SK-N-MC (cell line): ENCODE measurements around the gene KLHL29.

Source experiments
- DNase-seq: peaks from one replicate; pipeline ENCODE4 v3.0.0-alpha.2; 2011; ENCODE audit warnings: low read depth, low spot score
- H3K27ac ChIP-seq: fragments of 200-600 bp; sonication (generic); 2 replicates; pipeline ENCODE4 v1.5.1; 2016; ENCODE audit warnings: mixed run types
- H3K36me3 ChIP-seq: fragments of 200-600 bp; sonication (generic); 2 replicates; pipeline ENCODE4 v1.6.1; 2017; ENCODE audit warnings: antibody characterized with exemption, low read length, mixed read lengths; ENCODE audit not compliant: insufficient read depth
- H3K4me3 ChIP-seq: fragments of 200-600 bp; sonication (generic); 2 replicates; pipeline ENCODE4 v1.5.1; 2016
- H3K9ac ChIP-seq: fragments of 200-600 bp; sonication (generic); 2 replicates; pipeline ENCODE4 v1.8.0; 2017; ENCODE audit warnings: mixed run types, mixed read lengths; ENCODE audit not compliant: insufficient read length
- H3K9me3 ChIP-seq: fragments of 200-600 bp; sonication (generic); 2 replicates; pipeline ENCODE4 v1.6.1; 2017; ENCODE audit warnings: low read depth, mild to moderate bottlenecking, antibody characterized with exemption, low read length, moderate library complexity, mixed read lengths
- EZH2 ChIP-seq: fragments of 200-600 bp; sonication (generic); IDR thresholded peaks from one replicate; pipeline ENCODE4 v1.6.1; 2017; ENCODE audit warnings: antibody characterized with exemption
- FOXP2 ChIP-seq: optimal IDR thresholded peaks from 2 replicates; pipeline ENCODE3; 2011; ENCODE audit warnings: mild to moderate bottlenecking, moderate library complexity; ENCODE audit not compliant: insufficient read depth; ENCODE audit errors: extremely low read length, control extremely low read depth
- POLR2AphosphoS5 ChIP-seq: IDR thresholded peaks from 2 replicates; pipeline ENCODE4 v1.6.1; 2012; ENCODE audit warnings: mild to moderate bottlenecking, low read depth, low read length, borderline replicate concordance

The KLHL29 gene

GRCh38 chr2:23689891-23690290 lies 304.9 kb downstream of the KLHL29 start:
- DNase-seq, result no peak
- H3K36me3 ChIP-seq, result no peaks in the 10 kb centered on the region
- H3K4me3 ChIP-seq, result no peak overlapping the region
- H3K9me3 ChIP-seq, result no peaks in the 10 kb centered on the region
- TF ChIP-seq POLR2AphosphoS5 (no peak), FOXP2 (no peak), EZH2 (no peak)
- no peak overlapping the region for H3K9ac ChIP-seq
- H3K27ac ChIP-seq, result no peak overlapping the region

GRCh38 chr2:23690421-23691105 lies 305.6 kb downstream of the KLHL29 start:
- no peak overlapping the region for H3K27ac ChIP-seq
- no peak overlapping the region for H3K4me3 ChIP-seq
- no peak for TF ChIP-seq EZH2
- no peaks in the 10 kb centered on the region; the same call in 1 of the 2 replicates for H3K36me3 ChIP-seq
- no peaks in the 10 kb centered on the region for H3K9me3 ChIP-seq
- H3K9ac ChIP-seq, result no peak overlapping the region
- DNase-seq, result no peak

DNA sequence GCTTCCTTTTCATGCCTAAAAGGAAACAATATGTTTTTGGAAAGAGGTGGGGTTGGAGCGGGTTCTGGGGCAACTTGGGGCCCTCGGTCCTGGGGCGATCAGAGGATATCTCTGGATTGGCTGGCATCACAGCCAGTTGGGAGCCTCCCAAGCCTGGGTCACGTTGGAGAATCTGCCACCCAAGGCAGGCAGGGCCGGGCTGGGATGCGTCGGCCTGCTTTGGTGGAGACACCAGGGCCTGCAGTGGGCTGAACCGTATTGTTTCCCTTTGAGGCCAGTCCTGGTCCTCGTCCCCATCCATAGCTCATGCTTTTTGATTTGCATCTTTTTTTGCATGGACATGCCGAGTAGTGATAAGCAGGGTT lies 306.1 kb downstream of the KLHL29 start:
- H3K27ac ChIP-seq, result no peak overlapping the region
- H3K36me3 ChIP-seq, result peaks cover 2% of the 10 kb centered on the region; the same call in 1 of the 2 replicates
- no peak for TF ChIP-seq EZH2
- no peak for TF ChIP-seq FOXP2
- no peak for TF ChIP-seq POLR2AphosphoS5
- DNase-seq, result no peak
- H3K9me3 ChIP-seq, result no peaks in the 10 kb centered on the region
- no peak overlapping the region for H3K4me3 ChIP-seq
- no peak overlapping the region for H3K9ac ChIP-seq

- Histone ChIP-seq H3K9ac (no peak overlapping the region), H3K36me3 (peaks cover 7% of the 10 kb centered on the region; the same call in 1 of the 2 replicates), H3K4me3 (no peak overlapping the region), H3K27ac (no peak overlapping the region), H3K9me3 (no peaks in the 10 kb centered on the region)
- TF ChIP-seq EZH2, result no peak
- no peak for TF ChIP-seq FOXP2
- TF ChIP-seq POLR2AphosphoS5, result no peak
- no peak for DNase-seq
Measured at GRCh38 chr2:23691565-23691964, 306.6 kb downstream of the KLHL29 start.

DNA sequence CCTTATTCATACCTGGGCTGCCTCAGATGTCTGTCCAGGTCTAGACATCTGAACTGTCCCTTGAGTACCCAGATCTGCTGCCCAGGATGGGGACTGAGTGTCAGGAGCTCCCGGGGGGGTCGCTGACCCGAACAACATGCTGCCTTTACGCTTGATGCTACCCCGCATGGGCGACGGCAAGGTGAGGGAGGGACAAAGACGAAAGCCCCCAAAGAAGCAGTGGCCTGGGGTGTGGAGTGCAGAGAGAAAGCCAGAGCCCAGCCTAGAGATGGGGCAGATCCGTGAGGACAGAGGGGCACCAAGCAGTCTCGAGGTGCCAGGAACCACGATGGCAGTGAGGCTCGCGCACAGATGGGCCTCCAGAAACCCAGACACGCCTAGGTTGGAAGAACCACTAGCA lies 307.3 kb downstream of the KLHL29 start:
- TF ChIP-seq POLR2AphosphoS5, result no peak
- no peak for TF ChIP-seq EZH2
- TF ChIP-seq FOXP2, result no peak

GRCh38 chr2:23692851-23693605 lies 308.0 kb downstream of the KLHL29 start:
- Histone ChIP-seq H3K9ac (no peak overlapping the region), H3K4me3 (no peak overlapping the region), H3K36me3 (peaks cover 15% of the 10 kb centered on the region; the same call in 1 of the 2 replicates), H3K9me3 (no peaks in the 10 kb centered on the region), H3K27ac (no peak overlapping the region)
- DNase-seq, result no peak
- TF ChIP-seq EZH2 (no peak), POLR2AphosphoS5 (no peak), FOXP2 (no peak)

More for the DNA sequence above, 307.3 kb downstream of the KLHL29 start:
- Histone ChIP-seq H3K36me3 (peaks cover 11% of the 10 kb centered on the region; the same call in 1 of the 2 replicates), H3K27ac (no peak overlapping the region), H3K4me3 (no peak overlapping the region), H3K9ac (no peak overlapping the region), H3K9me3 (no peaks in the 10 kb centered on the region)
- DNase-seq, result no peak

DNA sequence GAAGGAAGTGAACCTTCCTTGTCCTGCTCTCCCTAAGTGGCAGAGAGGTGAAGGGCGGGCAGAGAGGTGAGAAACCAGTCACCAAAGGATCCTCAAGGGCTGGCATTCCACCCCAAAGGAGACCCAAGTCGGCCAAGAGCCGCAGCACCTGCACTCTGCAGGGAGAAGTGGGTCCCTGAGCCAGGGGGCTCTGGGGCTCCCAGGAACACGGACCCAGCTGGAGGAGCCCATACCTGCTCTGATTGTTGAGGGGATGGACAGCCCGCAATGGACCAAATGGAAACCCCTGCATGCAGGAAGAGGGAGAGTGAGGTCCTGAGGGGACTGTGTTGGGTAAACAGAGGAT lies 308.6 kb downstream of the KLHL29 start:
- Histone ChIP-seq H3K4me3 (no peak overlapping the region), H3K9ac (no peak overlapping the region), H3K27ac (no peak overlapping the region), H3K36me3 (peaks cover 15% of the 10 kb centered on the region; the same call in 1 of the 2 replicates), H3K9me3 (no peaks in the 10 kb centered on the region)
- DNase-seq, result no peak
- TF ChIP-seq POLR2AphosphoS5, result no peak
- TF ChIP-seq EZH2, result no peak
- TF ChIP-seq FOXP2, result no peak

GRCh38 chr2:23694058-23695045 lies 309.4 kb downstream of the KLHL29 start:
- no peak overlapping the region for H3K9ac ChIP-seq
- DNase-seq, result no peak
- no peak overlapping the region for H3K4me3 ChIP-seq
- no peak for TF ChIP-seq EZH2
- TF ChIP-seq POLR2AphosphoS5, result no peak
- no peak for TF ChIP-seq FOXP2
- H3K9me3 ChIP-seq, result no peaks in the 10 kb centered on the region
- peaks cover 19% of the 10 kb centered on the region; the same call in 1 of the 2 replicates for H3K36me3 ChIP-seq
- H3K27ac ChIP-seq, result no peak overlapping the region
